A673 (cell line): Measurements from ENCODE around the gene MAST4. TPM values are rescaled to one million over a fixed set of nuclear protein-coding genes. Genes with fewer than 3 reads are reported as not detected.

Source experiments
- BruUV-seq: library from RNA; stranded (reverse); fragments of 400-500 nt; replicated peaks from 2 replicates; lab custom pipeline; 2021; lab: Mats Ljungman, UMichigan
- CTCF ChIA-PET: fragments of 300-600 bp; sonication (Branson Sonifier 250); formaldehyde crosslinking; loops from one replicate; lab custom pipeline; 2022; ENCODE audit warnings: antibody characterized with exemption; lab: Charles Lee
- POLR2A ChIA-PET: fragments of 300-600 bp; sonication (Branson Sonifier 250); formaldehyde crosslinking; loops from one replicate; lab custom pipeline; 2022; ENCODE audit warnings: antibody characterized with exemption; ENCODE audit not compliant: low non-redundant PET; lab: Charles Lee
- DNase-seq: peaks from one replicate; pipeline ENCODE4 v3.0.0-alpha.2; 2015; ENCODE audit warnings: low spot score
- H3K27ac ChIP-seq: fragments of 200-600 bp; sonication (generic); 2 replicates; pipeline ENCODE4 v1.5.1; 2016; ENCODE audit warnings: mixed run types, low read depth, mild to moderate bottlenecking, mixed read lengths, antibody characterized with exemption, low read length; ENCODE audit not compliant: poor library complexity, severe bottlenecking
- H3K27me3 ChIP-seq: fragments of 200-600 bp; sonication (generic); replicated peaks from 2 replicates; pipeline ENCODE4 v1.6.1; 2017; ENCODE audit warnings: mixed run types, low read depth, mild to moderate bottlenecking, mixed read lengths, antibody characterized with exemption, low read length; ENCODE audit not compliant: insufficient read depth, poor library complexity
- H3K36me3 ChIP-seq: fragments of 200-600 bp; sonication (generic); 2 replicates; pipeline ENCODE4 v1.6.1; 2016; ENCODE audit warnings: mixed run types, mild to moderate bottlenecking, mixed read lengths, antibody characterized with exemption, low read length; ENCODE audit not compliant: insufficient read depth, poor library complexity, severe bottlenecking
- H3K4me1 ChIP-seq: fragments of 200-600 bp; sonication (generic); 2 replicates; pipeline ENCODE4 v1.6.1; 2017; ENCODE audit warnings: mixed run types, mild to moderate bottlenecking, mixed read lengths, antibody characterized with exemption, low read length; ENCODE audit not compliant: insufficient read depth, poor library complexity, severe bottlenecking
- H3K4me3 ChIP-seq: fragments of 200-600 bp; sonication (generic); 2 replicates; pipeline ENCODE4 v1.5.1; 2016; ENCODE audit warnings: low read depth, mixed run types, mild to moderate bottlenecking, mixed read lengths, low read length; ENCODE audit not compliant: poor library complexity, severe bottlenecking
- H3K9me3 ChIP-seq: fragments of 200-600 bp; sonication (generic); 2 replicates; pipeline ENCODE4 v1.6.1; 2016; ENCODE audit warnings: mixed run types, low read depth, mild to moderate bottlenecking, mixed read lengths, antibody characterized with exemption, low read length; ENCODE audit not compliant: poor library complexity, severe bottlenecking
- CTCF ChIP-seq: fragments of 300-800, 200-600 bp; sonication (generic); conservative IDR thresholded peaks from 2 replicates; pipeline ENCODE4 v1.5.1; 2017; ENCODE audit warnings: low read depth, mild to moderate bottlenecking, antibody characterized with exemption, low read length, moderate library complexity, mixed read lengths
- EZH2 ChIP-seq: fragments of 200-600 bp; sonication (generic); IDR thresholded peaks from 2 replicates; pipeline ENCODE4 v1.6.1; 2017; ENCODE audit warnings: borderline replicate concordance, low read depth, mild to moderate bottlenecking, mixed read lengths, antibody characterized with exemption, low read length; ENCODE audit not compliant: poor library complexity, severe bottlenecking
- intact Hi-C: fragments of 100-400 bp; cut with micrococcal nuclease; formaldehyde crosslinking; loops from one replicate; pipeline ENCODE4 v1.10.0; 2022; ENCODE audit not compliant: unreplicated experiment
- total RNA-seq: library from RNA; stranded (reverse); gene quantifications from 2 replicates; pipeline ENCODE4 v1.2.3, GENCODE V29; 2021

MAST4 gene
- total RNA-seq, 1 experiment from 2014 or later, result 4.5 TPM

DNA sequence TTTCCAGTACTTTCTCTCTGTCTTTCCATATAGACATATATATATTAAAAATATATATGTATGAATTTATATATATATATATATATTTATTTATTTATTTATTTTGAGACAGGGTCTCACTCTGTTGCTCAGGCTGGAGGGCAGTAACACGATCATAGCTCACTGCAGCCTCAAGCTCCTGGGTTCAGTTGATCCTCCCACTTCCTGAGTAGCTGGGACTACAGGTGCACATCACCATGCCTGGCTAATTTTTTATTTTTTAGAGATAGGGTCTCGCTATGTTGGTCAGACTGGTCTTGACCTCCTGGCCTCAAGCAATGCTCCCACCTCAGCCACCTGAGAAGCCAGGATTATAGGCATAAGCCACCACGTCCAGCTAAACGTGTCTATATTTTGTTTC lies 390.3 kb downstream of the MAST4 start:
- no TSS peak for BruUV-seq
- no peaks in the 10 kb centered on the region for H3K27me3 ChIP-seq
- no peak overlapping the region for H3K27ac ChIP-seq
- no peaks in the 10 kb centered on the region for H3K36me3 ChIP-seq
- ChIA-PET POLR2A (no interaction called here), CTCF (no interaction called here)
- DNase-seq, result no peak
- no peak for TF ChIP-seq CTCF
- TF ChIP-seq EZH2, result no peak
- no peaks in the 10 kb centered on the region for H3K9me3 ChIP-seq
- no peak overlapping the region for H3K4me3 ChIP-seq
- H3K4me1 ChIP-seq, result no peaks in the 10 kb centered on the region
- intact Hi-C loops, result no loop called here

- BruUV-seq, result no TSS peak
- TF ChIP-seq EZH2 (no peak), CTCF (no peak)
- intact Hi-C loops, result no loop called here
- Histone ChIP-seq H3K9me3 (no peaks in the 10 kb centered on the region), H3K27ac (no peak overlapping the region), H3K4me3 (no peak overlapping the region), H3K27me3 (no peaks in the 10 kb centered on the region), H3K4me1 (no peaks in the 10 kb centered on the region), H3K36me3 (no peaks in the 10 kb centered on the region)
- ChIA-PET POLR2A (no interaction called here), CTCF (no interaction called here)
- no peak for DNase-seq
Measured at GRCh38 chr5:66987126-66987525, 390.9 kb downstream of the MAST4 start.

DNA sequence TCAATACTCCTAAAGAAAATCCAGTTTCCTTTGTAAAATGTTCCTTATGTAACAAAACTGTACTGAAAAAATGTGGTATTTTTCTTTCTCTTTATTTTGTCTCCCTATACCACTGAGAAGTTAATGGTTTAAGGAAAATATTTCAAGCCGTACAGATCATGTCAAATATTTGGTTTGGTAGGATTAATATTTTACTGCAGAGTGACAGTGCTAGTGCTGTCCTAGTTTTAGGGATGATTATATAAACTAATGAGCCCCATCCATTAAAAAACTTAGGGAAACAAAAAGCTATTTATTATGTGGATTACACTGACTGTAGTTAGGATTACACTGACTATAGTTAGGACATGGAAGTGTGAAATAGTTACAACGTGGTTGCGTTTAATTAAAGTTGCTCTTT lies 391.3 kb downstream of the MAST4 start:
- DNase-seq, result no peak
- no peaks in the 10 kb centered on the region for H3K27me3 ChIP-seq
- no peak overlapping the region for H3K4me3 ChIP-seq
- BruUV-seq, result no TSS peak
- intact Hi-C loops, result no loop called here
- no peak overlapping the region for H3K27ac ChIP-seq
- no peak for TF ChIP-seq CTCF
- no peak for TF ChIP-seq EZH2
- ChIA-PET POLR2A (no interaction called here), CTCF (no interaction called here)
- H3K36me3 ChIP-seq, result no peaks in the 10 kb centered on the region
- H3K9me3 ChIP-seq, result no peaks in the 10 kb centered on the region
- no peaks in the 10 kb centered on the region for H3K4me1 ChIP-seq
